Stimulated activated CD8-positive, alpha-beta memory T cell treated with anti-CD3 and anti-CD28 coated beads, Interleukin-12 subunit alpha, Interleukin-12 subunit beta, amount 100 ng/mL, for 24 hours (primary cell): ENCODE measurements around the gene RHCG.

Experiments
- DNase-seq: peaks from one replicate; pipeline ENCODE4 v3.0.0-alpha.2; 2020; ENCODE audit errors: extremely low read depth

RHCG gene

DNA sequence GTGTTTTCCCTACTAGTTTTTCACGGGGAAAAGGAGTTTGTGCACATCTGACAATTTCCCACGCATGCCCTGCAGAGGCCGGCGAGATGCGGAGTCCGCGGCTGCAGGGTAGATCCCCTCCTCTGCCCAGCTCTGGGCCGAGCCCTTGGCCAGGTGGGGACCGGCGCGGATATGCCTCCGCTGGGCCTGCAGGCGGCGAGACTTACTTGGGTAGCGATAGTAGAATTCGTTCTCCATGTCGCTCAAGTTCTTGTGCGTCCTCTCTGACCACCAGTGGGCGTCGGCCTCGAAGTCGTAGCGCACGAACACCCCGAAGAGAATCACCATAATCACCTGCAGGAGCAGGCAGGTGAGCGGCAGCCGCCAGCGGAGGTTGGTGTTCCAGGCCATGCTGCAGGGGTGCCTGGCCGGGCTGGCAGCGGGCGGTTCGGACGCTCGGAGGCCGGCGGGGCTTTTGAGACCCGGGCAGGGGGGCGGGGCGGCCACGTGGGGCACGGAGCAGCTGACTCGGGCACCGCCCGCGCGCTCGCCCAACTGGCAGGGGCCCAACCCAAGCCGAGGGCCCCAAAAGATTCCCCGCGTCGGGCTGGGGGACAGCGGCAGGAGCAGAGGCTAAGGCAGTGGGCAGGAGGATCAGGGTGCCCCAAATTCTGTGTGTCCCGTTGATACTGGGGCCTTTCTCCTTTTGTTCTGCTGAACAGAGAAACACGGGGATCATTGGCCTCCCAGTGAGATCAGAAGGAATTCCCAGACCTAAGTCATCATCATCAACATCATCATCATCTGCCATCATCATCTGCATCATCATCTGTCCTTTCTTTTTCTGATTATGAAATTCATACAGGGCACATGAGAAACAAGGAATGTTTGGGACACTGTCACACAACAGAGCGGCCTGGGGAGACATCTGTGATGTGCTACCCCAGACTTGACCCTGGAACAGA lies at the start of gene RHCG:
RHCG (minus strand) TSS at position 429 of the 944 bp plus-strand sequence; CDS start at position 390, 39 bp downstream.
- DNase-seq = no peak

- DNase-seq = no peak
These were observed 47.0 kb upstream of the RHCG start for GRCh38 chr15:89543389-89543788.

DNA sequence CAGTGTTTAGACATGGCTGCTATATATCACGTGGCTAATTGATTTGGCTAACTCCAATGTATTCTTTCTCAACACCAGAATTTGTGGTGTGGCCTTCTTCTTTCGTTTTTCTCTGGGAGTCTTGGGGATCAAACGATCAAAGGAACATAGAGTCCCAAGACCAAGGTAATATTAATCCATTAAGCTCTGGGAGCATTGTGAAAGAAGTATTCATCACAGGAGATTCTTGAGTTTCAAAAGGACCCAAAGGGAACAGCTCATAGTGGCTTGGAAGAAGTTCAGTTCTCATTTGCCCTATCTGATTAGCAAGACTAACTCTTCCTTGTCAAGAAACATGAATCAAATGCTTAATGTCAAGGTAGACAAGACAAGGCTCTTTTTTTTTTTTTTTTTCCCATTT lies 46.0 kb upstream of the RHCG start:
- DNase-seq = no peak

DNA sequence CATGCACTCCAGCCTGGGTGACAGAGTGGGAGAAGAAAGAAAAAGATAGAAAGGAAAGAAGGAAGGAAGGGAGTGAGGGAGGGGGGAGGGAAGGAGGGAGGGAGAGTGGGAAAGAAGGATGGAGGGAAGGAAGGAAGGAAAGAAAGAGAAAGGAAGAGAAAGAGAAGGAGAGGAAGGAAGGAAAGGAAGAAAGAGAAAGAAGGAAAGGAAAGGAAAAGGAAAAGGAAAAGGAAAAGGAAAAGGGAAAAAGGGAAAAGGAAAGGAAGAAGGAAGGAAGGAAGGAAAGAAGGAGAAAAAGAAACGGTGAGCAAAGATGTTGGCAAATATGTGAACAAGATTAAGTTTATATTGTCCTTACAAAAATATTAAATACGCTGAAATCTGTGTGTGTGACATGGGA lies 42.6 kb upstream of the RHCG start:
- DNase-seq = no peak

- no peak for DNase-seq
These were observed 37.6 kb upstream of the RHCG start for GRCh38 chr15:89533861-89534544.

- no peak for DNase-seq
These were observed 35.6 kb upstream of the RHCG start for GRCh38 chr15:89531796-89532537.

DNA sequence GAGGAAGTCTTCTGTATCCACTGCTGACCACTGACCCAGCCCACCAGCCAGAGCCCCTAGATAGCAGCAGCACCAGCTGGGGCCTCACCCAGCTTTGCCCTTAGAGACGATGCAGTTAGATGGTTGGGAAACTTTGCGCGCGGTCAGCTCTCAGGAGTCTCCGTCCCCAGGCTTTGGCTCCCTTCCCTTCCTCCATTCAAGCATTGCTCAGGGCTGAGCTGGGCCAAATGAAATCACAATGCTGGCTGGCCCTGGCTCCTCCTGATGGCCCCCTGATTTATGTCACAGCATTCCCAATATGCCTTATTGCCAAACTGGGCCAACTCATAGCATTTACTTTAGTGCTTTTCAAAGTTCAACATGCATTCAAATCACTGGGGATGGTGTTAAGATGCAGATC lies 34.6 kb upstream of the RHCG start:
- no peak for DNase-seq

DNA sequence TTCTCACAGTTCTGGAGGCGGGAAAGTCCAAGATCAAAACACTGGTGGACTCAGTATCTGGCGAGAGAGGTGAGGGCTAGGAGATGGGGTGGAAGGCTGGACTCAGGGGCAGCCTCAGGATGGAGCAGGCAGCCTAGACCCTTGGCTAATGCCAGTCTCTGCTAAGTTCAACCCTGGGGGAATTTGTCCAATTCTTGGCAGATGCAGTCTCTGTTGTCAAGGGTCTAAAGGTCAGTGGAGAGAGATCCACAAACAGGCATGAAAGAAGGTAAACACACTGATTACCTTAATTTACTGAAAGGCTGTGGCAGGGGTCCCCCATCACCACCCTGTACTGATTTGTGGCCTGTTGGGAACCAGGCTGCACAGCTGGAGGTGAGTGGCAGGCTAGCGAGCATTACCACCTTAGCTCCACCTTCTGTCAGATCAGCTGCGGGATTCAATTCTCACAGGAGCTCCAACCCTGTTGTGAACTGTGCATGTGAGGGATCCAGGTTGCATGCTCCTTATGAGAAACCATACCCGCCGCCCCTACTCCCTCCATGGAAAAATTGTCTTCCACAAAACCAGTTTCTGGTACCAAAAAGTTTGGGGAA lies 32.5 kb upstream of the RHCG start:
- no peak for DNase-seq

GRCh38 chr15:89526601-89527441 lies 30.4 kb upstream of the RHCG start:
- no peak for DNase-seq

GRCh38 chr15:89526181-89526580 lies 29.8 kb upstream of the RHCG start:
- no peak for DNase-seq

GRCh38 chr15:89524184-89524583 lies 27.8 kb upstream of the RHCG start:
- DNase-seq = no peak

GRCh38 chr15:89523101-89523500 lies 26.7 kb upstream of the RHCG start:
- DNase-seq = no peak

DNA sequence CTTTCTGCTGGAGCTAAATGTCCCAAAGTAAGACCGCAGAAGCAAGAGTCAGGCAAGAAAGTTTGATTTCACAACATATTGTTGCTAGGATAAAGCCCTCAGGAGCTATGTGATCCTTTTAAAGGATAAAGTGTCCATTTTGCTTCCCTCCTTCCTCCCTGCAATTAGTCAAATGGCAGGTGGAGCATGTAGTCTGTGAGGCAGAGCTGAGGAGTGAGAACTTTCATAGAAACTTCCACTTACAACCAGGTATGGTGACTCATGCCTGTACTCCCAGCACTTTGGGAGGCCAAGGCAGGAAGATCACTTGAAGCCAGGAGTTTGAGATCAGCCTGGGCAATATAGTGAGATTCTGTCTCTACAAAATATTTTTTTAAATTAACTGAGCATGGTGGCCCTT lies 25.2 kb upstream of the RHCG start:
- no peak for DNase-seq

DNA sequence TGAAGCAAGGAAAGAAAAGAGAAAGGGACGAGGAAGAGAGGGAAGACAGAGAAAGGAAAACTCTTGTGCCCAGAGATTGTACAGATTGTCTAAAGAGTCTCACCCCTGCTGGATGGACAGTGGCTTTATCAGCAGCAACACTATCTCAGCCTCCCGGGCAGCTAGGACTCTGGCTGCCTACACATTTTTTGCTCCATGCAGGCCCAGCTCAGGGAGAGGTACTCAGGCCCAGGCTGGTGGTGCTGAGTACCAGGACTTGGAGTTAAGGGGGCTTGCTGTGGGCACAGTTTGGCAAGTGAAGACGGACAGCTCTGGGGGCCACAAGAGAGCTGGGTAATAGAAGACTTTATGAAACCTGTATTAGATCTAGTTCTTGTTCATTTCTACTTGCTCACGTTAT lies 19.1 kb upstream of the RHCG start:
- DNase-seq = no peak

GRCh38 chr15:89514596-89515406 lies 18.4 kb upstream of the RHCG start:
- no peak for DNase-seq

DNA sequence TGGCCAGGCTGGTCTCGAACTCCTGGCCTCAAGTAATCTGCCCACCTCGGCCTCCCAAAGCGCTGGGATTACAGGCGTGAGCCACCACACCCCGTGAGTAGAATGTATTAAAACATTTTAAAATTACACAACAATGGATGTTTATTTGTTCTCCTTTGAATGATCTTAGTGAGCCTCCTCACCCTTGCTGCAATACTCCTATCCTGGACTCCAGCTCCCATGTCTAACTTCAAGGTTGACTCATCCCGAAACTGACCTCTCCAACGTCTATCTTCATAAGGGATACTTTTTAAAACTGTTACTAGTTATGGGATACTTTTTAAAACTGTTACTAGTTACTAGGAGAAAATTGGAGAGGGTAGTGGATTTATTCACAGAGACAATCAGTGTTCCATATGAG lies 17.8 kb upstream of the RHCG start:
- DNase-seq = no peak

GRCh38 chr15:89513284-89513683 lies 16.9 kb upstream of the RHCG start:
- DNase-seq = no peak

DNA sequence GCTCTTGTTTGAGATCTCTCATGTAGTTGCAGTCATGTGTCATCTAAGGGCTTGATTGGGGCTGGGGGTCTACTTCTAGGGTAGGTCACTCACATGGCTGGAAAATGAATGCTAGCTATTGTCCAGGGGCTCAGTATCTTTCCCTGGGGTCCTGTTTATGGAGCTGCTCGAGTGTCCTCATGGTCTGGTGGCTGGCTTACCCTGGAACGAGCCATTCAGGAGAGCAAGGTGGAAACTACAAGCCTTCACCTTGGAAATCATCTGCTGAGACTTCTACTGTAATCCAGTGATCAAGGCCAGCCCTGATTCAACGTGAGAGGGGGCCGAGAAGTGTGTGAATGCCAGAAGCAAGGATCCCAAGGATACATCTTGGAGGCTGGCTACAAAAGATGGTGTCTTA lies 16.2 kb upstream of the RHCG start:
- DNase-seq = no peak

DNA sequence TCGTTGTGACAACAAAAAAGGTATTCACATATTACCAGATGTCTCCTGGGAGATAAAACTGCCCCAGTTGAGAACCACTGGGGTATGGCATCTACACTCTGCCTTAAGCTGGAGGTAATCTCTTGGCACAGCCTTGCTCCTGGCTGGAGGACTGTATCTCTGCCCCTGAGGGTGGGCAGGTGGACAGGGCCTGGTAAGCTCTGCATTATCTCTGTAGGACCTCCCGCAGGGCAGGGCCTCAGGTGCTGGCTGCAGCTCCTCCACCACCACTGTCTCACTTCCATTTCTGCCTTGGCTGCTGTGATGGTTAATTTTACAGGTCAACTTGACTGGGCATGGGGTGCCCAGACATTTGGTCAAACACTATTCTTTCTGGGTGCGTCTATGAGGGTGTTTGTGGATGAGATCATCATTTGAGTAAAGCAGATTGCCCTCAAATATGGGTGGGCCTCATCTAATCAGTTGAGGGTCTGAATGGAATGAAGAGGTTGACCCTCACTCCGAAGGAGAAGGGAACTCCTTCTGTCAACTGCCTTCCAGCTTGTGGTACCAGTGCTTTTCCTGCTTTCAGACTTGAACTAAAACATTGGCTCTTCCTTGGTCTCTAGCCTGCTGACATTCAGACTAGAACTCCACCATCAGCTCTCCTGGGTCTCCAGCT lies 9.8 kb upstream of the RHCG start:
- DNase-seq = no peak

DNA sequence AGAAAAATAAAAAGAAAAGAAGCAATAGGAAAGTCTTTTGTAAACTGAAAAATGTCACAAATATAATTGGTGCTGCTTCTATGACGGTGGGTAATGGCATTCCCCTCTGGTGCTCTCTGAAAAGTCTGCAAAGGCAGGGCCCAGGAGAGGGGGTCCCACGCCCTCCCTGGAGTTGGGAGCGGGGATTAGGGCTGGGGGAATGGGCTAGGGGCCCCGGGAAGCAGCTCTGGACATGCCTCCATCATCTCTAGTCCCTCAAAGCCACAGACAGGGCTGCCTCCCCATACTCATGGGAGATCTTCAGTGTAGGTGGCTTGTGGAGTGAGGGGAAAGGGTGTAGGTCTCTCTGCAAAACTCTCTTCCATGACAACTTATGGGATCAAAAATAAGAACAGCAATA lies 7.8 kb upstream of the RHCG start:
- DNase-seq = no peak
